ENCODE data around the gene CCP110.
"Not testable (repeated sequence)": the region's sequence is repeated elsewhere in the genome, so short reads cannot be mapped to it uniquely, and the experiment has no call there.

The CCP110 gene

DNA sequence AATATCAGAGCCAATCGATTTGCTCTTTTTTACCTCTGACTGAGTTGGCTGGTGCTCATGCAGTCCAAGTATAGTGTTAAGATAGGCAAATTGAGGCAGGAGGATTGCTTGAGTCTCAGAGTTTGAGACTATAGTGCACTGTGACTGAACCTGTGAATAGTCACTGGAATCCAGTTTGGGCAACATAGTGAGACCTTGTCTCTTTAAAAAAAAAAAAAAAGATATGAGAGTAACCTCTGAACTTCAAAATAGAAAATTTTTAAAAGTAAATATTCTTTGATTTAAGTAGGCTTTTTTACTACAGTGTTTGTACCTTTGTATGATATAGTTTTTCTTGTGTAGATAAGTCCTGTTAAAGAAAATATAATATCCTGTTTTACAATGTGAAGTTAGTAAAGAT, 3.4 kb downstream of the CCP110 start:
- no peak for TF ChIP-seq CTCF (IDR thresholded peaks at IDR 0.05; ENCODE audit: low read depth, low read length)

GRCh38 chr16:19528666-19529065, 4.9 kb downstream of the CCP110 start:
- TF ChIP-seq CTCF (IDR thresholded peaks at IDR 0.05; ENCODE audit: low read depth, low read length) = no peak

More for the DNA sequence above, 3.4 kb downstream of the CCP110 start:
- no peak for DNase-seq (ENCODE audit: extremely low read depth, low read depth)

GRCh38 chr16:19532601-19533000, 8.9 kb downstream of the CCP110 start:
- no peak for TF ChIP-seq CTCF (IDR thresholded peaks at IDR 0.05; ENCODE audit: low read depth, low read length)
- no peak for DNase-seq (ENCODE audit: extremely low read depth, low read depth)

More at GRCh38 chr16:19528666-19529065, 4.9 kb downstream of the CCP110 start:
- no peak for DNase-seq (ENCODE audit: extremely low read depth, low read depth)

- no peak for TF ChIP-seq CTCF (IDR thresholded peaks at IDR 0.05; ENCODE audit: low read depth, low read length)
- DNase-seq (ENCODE audit: extremely low read depth, low read depth) = no peak
These were observed 16.7 kb downstream of the CCP110 start for GRCh38 chr16:19540241-19540970.

DNA sequence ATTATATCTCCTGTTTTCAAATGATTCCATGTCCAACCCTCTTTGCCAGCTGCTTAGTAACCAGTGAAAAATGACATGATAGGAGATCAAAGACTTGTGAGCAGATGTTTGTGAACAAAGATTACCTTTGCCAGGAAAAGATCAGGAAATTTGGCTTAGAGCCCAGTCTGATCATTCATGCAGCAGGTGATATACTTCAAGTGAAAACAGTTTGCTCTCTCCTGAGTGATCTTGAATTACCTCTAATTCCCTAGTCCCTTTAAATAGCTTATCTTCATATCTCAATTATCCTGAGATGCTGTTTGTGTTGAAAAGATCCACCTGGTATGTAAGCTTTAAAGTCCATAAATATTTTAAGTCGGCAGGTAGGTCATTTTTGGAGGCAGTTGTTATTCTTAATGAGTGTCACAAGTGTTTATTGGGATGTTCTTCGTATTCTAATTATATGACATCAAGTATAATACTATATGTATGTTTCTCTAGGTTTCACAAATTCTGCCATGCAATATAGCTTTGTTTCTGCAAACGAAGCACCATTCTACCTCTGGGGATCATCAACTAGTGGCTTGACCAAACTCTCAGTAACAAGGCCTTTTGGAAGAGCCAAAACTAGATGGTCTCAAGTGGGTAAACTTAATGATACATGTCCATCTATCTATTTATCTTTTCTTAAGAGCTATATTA, 18.5 kb downstream of the CCP110 start:
- no peak for TF ChIP-seq CTCF (IDR thresholded peaks at IDR 0.05; ENCODE audit: low read depth, low read length)
- DNase-seq (ENCODE audit: extremely low read depth, low read depth) = no peak

DNA sequence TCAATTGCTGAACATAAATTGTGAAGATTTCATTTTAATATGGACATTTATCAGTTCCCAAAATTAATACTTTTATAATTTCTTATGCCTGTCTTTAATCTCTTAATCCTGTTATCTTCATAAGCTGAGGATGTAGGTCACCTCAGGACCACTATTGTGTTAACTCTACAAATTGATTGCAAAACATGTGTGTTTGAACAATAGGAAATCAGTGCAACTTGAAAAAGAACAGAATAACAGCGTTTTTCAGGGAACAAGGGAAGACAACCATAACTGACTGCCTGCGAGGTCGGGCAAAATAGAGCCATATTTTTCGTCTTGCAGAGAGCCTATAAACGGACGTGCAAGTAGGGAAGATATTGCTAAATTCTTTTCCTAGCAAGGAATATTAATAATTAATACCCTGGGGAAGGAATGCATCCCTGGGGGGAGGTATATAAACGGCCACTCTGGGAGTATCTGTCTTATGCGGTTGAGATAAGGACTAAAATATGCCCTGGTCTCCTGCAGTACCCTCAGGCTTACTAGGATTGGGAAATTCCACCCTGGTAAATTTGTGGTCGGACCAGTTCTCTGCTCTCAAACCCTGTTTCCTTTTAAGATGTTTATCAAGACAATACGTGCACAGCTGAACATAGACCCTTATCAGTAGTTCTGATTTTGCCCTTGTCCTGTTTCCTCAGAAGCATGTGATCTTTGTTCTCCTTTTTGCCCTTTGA, 19.7 kb downstream of the CCP110 start:
- not testable (repeated sequence) for DNase-seq (ENCODE audit: extremely low read depth, low read depth)

DNA sequence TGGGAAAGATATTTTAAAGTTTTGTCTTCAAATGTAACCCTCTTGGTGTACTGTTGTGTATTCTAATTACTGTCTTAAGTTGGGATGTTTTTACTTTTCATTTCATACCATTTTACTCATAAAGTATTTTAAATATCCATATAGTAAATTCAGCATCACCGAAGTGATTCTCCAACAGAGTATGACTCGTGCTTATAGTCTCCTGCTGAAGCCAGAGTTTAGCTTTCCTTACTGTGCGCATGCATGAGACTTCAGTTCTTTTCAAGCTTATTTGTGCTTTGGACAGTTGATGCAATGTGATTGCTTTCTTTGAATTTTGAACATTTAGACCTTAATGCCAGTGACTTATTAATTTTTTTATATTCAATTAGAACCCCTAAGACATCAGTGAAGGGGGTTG, 24.4 kb downstream of the CCP110 start:
- DNase-seq (ENCODE audit: extremely low read depth, low read depth) = no peak

More for the DNA sequence above, 24.4 kb downstream of the CCP110 start:
- TF ChIP-seq CTCF (IDR thresholded peaks at IDR 0.05; ENCODE audit: low read depth, low read length) = no peak

Data from AG09319 (cell line).